GM21723 (cell line): ENCODE measurements around the gene USP10.

ENCODE experiments used
- ATAC-seq: cut with Tn5 transposase; IDR thresholded peaks from one replicate; pipeline ENCODE4 v1.9.1; 2021; ENCODE audit warnings: mild to moderate bottlenecking, moderate library complexity; ENCODE audit not compliant: unreplicated experiment

USP10 gene

GRCh38 chr16:84694980-84695379, 4.8 kb upstream of the USP10 start:
- ATAC-seq, result no peak

- ATAC-seq, result no peak
Measured at GRCh38 chr16:84699147-84699711, 571 bp upstream of the USP10 start.

GRCh38 chr16:84700446-84701300, 873 bp downstream of the USP10 start:
- ATAC-seq, result peak; percentile 45

- ATAC-seq, result no peak
Measured at GRCh38 chr16:84703681-84704080, 3.9 kb downstream of the USP10 start.

GRCh38 chr16:84704253-84704652, 4.5 kb downstream of the USP10 start:
- no peak for ATAC-seq

- no peak for ATAC-seq
Measured at GRCh38 chr16:84706856-84707255, 7.1 kb downstream of the USP10 start.

GRCh38 chr16:84709609-84710008, 9.8 kb downstream of the USP10 start:
- ATAC-seq, result no peak

- no peak for ATAC-seq
Measured at GRCh38 chr16:84710686-84711085, 10.9 kb downstream of the USP10 start.

- ATAC-seq, result no peak
Measured at GRCh38 chr16:84712138-84712671, 12.4 kb downstream of the USP10 start.

- no peak for ATAC-seq
Measured at GRCh38 chr16:84712801-84713775, 13.3 kb downstream of the USP10 start.

GRCh38 chr16:84714028-84714427, 14.2 kb downstream of the USP10 start:
- no peak for ATAC-seq

GRCh38 chr16:84715424-84715823, 15.6 kb downstream of the USP10 start:
- ATAC-seq, result no peak

GRCh38 chr16:84715854-84716253, 16.1 kb downstream of the USP10 start:
- no peak for ATAC-seq

GRCh38 chr16:84716740-84717139, 16.9 kb downstream of the USP10 start:
- no peak for ATAC-seq

GRCh38 chr16:84717484-84717883, 17.7 kb downstream of the USP10 start:
- no peak for ATAC-seq

GRCh38 chr16:84720177-84720579, 20.4 kb downstream of the USP10 start:
- no peak for ATAC-seq

GRCh38 chr16:84722068-84722467, 22.3 kb downstream of the USP10 start:
- no peak for ATAC-seq

GRCh38 chr16:84723906-84724305, 24.1 kb downstream of the USP10 start:
- no peak for ATAC-seq

GRCh38 chr16:84724606-84725309, 25.0 kb downstream of the USP10 start:
- ATAC-seq, result no peak

GRCh38 chr16:84725481-84726078, 25.8 kb downstream of the USP10 start:
- ATAC-seq, result peak; percentile 5
